Thyroid gland (tissue), 4 donors: Measurements from ENCODE around the gene JUN. TPM values are rescaled to one million over a fixed set of nuclear protein-coding genes. Genes with fewer than 3 reads are reported as not detected.
A peak's percentile ranks its signal among the peaks of the same experiment; 100 is the strongest.

ENCODE experiments used
- DNase-seq, 2 donors: peaks; one replicate each; pipeline ENCODE4 v3.0.0-alpha.2; 2019
- H3K27ac ChIP-seq, 3 donors: fragments of 200-600 bp; sonication (generic); 1 replicate in 2 of 3; 2 replicates in 1 of 3; pipeline ENCODE4 v1.5.1; 2016 to 2019; ENCODE audit warnings: mild to moderate bottlenecking in 1 of 3, moderate library complexity in 1 of 3
- H3K27me3 ChIP-seq: fragments of 200-600 bp; sonication (generic); one replicate; pipeline ENCODE4 v1.5.1; 2019
- H3K36me3 ChIP-seq, 2 donors: fragments of 200-600 bp; sonication (generic); one replicate each; pipeline ENCODE4 v1.5.1; 2016 to 2019
- H3K4me1 ChIP-seq, 2 donors: fragments of 200-600 bp; sonication (generic); one replicate each; pipeline ENCODE4 v1.5.1; 2017 to 2019
- H3K4me3 ChIP-seq, 3 donors: fragments of 200-600 bp; sonication (generic); replicated peaks in 1 of 3; 1 replicate in 2 of 3; 2 replicates in 1 of 3; pipeline ENCODE4 v1.5.1; 2016; ENCODE audit warnings: mild to moderate bottlenecking in 1 of 3
- H3K9me3 ChIP-seq: fragments of 200-600 bp; sonication (generic); one replicate; pipeline ENCODE4 v1.5.1; 2017
- POLR2A ChIP-seq, 2 donors: fragments of 450-650 bp; IDR thresholded peaks; one replicate each; pipeline ENCODE4 v1.6.1; 2017; ENCODE audit warnings: antibody characterized with exemption in 2 of 2, mild to moderate bottlenecking in 2 of 2, moderate library complexity in 1 of 2
- WGBS, 2 donors: methylation state at CpG; one replicate each; pipeline ENCODE4 v1.1.5; 2017; 5-methylcytosine and 5-hydroxymethylcytosine counted together
- intact Hi-C: fragments of 100-400 bp; cut with DNase I; formaldehyde crosslinking; loops from one replicate; pipeline ENCODE4 v1.15.1; 2023
- total RNA-seq, 4 donors: library from RNA; depleted of rRNA; stranded (reverse); fragments of >200 nt; gene quantifications; one replicate each; pipeline ENCODE4 v1.2.3, GENCODE V29; 2016
- TF ChIP-seq, protein P1 (sequence below), 6 experiments: fragments of 200-600 bp in 3 of 6; fragments of 450-650 bp in 3 of 6; sonication (generic) in 3 of 6; IDR thresholded peaks; one replicate each; pipeline ENCODE4 v1.5.1; 2016 to 2019; ENCODE audit warnings: antibody characterized with exemption in 6 of 6, mild to moderate bottlenecking in 2 of 6, inconsistent platforms in 1 of 6, moderate library complexity in 1 of 6

Gene JUN
- total RNA-seq, 4 donors from 2014 or later, result 124 to 283 (median 133) TPM

DNA sequence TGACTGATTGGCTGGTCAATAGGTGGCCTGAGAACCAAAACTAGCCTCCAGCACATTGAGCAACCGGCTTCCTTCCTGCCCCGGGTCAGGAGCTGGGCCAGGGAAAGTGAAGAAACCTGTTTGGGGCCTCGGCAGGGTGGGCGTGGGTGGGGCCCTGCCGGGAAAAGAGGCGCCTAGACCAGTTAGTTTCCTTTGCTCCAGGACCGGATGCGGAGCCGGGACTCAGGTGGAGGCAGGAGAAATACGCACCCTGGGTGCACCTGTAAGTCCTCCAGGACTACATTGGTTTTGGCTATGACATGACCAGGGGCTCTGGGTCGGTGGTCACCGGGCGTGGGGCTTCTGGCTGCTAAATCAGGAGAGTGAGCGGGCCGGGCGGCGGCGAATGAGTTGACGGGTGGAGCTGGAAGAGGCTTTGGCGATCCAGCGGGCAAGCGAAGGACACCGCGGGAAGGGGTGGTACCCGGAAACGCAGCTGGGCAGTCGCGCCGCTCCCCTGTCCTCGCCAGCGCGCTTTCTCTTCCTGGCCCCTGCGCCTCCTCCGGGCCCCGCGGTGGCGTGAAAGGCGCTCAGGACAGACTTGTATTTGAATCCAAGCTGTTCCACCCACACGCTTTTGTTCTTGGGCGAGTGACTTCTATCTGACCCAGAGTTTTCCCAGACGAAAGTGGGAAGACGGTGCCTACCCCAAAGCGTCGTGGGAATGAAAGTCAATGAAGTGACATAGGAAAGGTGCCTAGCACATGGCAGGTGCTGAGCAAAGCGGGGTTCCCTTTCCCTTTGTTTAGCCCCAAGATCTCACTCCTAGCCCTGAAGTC, 30.6 kb upstream of the JUN start:
- Histone ChIP-seq H3K27me3 (no peaks in the 10 kb centered on the region), H3K36me3 (no peaks in the 10 kb centered on the region), H3K9me3 (no peaks in the 10 kb centered on the region), H3K4me3 (peak overlapping the region in 1 of 3 donors; percentile 68), H3K27ac (peak overlapping the region; percentile 72 to 93 (median 90)), H3K4me1 (peaks cover 11 to 32% of the 10 kb centered on the region in 2 donors)
- no peak for TF ChIP-seq POLR2A (IDR thresholded peaks at IDR 0.05)
- 59 to 65% methylated on average over 34 to 44 of the region's 45 CpGs for WGBS, 2 donors
- peak; percentile 38 to 41 for DNase-seq
- intact Hi-C loops, result no loop called here

DNA sequence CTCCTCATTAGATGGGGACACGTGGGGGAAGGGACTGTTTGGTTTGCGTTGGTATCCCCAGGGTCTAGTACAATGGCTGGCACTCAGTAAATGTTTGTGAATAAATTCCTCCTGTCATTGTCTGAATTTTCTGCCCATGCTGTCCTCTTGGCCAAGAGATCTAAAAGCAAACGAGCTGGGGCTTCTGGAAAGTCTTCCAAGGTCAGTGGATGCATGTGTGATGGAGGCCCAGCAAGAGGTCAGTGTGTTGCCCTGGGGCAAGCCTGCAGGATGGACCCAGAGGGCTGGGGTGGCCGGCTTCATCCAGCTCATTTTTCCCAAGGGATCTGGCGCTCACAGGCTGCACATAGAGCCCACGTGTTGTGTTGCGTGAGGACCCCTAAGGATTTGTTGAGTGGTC, 30.0 kb upstream of the JUN start:
- intact Hi-C loops, result no loop called here
- Histone ChIP-seq H3K4me3 (no peak overlapping the region), H3K36me3 (no peaks in the 10 kb centered on the region), H3K27me3 (no peaks in the 10 kb centered on the region), H3K27ac (peak overlapping the region; percentile 72 to 93 (median 90)), H3K4me1 (peaks cover 13 to 36% of the 10 kb centered on the region in 2 donors), H3K9me3 (no peaks in the 10 kb centered on the region)
- TF ChIP-seq POLR2A (IDR thresholded peaks at IDR 0.05), result no peak
- TF ChIP-seq, protein P1, sequence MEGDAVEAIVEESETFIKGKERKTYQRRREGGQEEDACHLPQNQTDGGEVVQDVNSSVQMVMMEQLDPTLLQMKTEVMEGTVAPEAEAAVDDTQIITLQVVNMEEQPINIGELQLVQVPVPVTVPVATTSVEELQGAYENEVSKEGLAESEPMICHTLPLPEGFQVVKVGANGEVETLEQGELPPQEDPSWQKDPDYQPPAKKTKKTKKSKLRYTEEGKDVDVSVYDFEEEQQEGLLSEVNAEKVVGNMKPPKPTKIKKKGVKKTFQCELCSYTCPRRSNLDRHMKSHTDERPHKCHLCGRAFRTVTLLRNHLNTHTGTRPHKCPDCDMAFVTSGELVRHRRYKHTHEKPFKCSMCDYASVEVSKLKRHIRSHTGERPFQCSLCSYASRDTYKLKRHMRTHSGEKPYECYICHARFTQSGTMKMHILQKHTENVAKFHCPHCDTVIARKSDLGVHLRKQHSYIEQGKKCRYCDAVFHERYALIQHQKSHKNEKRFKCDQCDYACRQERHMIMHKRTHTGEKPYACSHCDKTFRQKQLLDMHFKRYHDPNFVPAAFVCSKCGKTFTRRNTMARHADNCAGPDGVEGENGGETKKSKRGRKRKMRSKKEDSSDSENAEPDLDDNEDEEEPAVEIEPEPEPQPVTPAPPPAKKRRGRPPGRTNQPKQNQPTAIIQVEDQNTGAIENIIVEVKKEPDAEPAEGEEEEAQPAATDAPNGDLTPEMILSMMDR (IDR thresholded peaks at IDR 0.05), result no peak
- DNase-seq, result peak in 1 of 2 donors; percentile 5
- WGBS, 2 donors, result 73 to 83% methylated on average over 5 to 7 of the region's 7 CpGs

DNA sequence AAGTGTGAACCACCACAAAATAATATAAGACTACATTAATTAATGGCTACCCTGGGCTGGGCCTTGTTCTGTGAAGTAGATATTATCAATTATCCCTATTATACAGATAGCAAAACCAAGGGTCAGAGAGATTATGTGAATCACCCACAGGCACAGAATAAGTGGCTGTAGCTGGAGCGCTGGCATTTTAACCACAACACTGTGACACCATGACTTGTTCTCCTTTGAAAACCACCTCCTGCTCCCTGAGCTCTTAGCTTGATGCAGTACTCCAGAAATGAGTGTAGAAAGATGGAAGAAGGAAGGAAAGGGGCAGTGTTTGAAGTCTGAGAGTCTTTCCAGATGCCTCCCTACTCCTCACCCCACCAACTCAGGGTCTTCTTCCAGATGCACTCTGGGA, 29.5 kb upstream of the JUN start:
- peak overlapping the region in 1 of 3 donors; percentile 93 for H3K27ac ChIP-seq
- no peaks in the 10 kb centered on the region for H3K9me3 ChIP-seq
- no peak for TF ChIP-seq POLR2A (IDR thresholded peaks at IDR 0.05)
- TF ChIP-seq, protein P1 (IDR thresholded peaks at IDR 0.05), result no peak
- 86 to 88% methylated on average over 1 of the region's 1 CpG for WGBS, 2 donors
- intact Hi-C loops, result no loop called here
- no peaks in the 10 kb centered on the region for H3K27me3 ChIP-seq
- peaks cover 13 to 36% of the 10 kb centered on the region in 2 donors for H3K4me1 ChIP-seq
- no peak overlapping the region for H3K4me3 ChIP-seq
- no peak for DNase-seq
- no peaks in the 10 kb centered on the region for H3K36me3 ChIP-seq

DNA sequence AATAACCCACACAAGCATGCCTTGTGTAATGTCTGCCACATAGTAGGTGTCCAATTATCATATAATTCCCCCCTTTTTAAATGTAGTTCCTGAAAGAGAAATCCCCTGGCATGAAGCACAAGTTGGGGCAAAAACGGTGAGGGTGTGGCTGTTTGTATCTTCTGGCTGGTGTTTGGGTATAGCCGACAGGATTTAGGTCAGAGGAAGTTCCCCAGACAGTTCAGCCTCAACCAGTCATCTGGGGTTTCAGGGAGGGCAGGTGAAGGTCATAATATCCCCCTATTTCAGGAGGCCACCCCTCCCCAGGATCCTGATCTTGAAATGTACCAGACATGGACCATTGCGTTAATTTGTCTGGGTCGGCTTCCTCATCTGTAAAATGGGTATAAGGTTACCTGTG, 29.1 kb upstream of the JUN start:
- DNase-seq, result no peak
- Histone ChIP-seq H3K27me3 (no peaks in the 10 kb centered on the region), H3K4me3 (no peak overlapping the region), H3K4me1 (peaks cover 13 to 36% of the 10 kb centered on the region in 2 donors), H3K36me3 (no peaks in the 10 kb centered on the region), H3K27ac (no peak overlapping the region), H3K9me3 (no peaks in the 10 kb centered on the region)
- WGBS, 2 donors, result 66 to 76% methylated on average over 4 of the region's 4 CpGs
- TF ChIP-seq POLR2A (IDR thresholded peaks at IDR 0.05), result no peak
- TF ChIP-seq, protein P1 (IDR thresholded peaks at IDR 0.05), result no peak
- intact Hi-C loops, result no loop called here

DNA sequence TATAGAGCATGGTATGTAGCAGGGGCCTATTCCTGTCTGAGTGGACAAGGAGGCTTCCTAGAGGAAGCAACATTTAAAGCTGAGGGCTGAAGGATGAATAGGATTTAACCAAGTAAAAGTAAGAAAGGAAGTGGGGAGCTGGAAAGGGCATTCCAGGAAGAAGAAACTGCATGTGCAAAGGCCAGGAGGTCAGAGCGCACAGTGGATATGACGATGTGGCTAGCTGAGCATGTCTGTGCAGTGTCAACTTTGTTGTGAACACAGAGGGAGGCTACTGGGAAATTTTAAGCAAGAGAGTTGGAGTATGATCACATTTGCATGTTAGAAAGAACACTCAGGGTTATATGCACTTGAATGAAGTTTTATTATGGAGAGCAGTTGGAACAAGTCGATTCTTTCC, 28.6 kb upstream of the JUN start:
- DNase-seq, result peak; percentile 6 to 32
- 61 to 69% methylated on average over 3 of the region's 3 CpGs for WGBS, 2 donors
- Histone ChIP-seq H3K9me3 (no peaks in the 10 kb centered on the region), H3K36me3 (no peaks in the 10 kb centered on the region), H3K27me3 (no peaks in the 10 kb centered on the region), H3K27ac (no peak overlapping the region), H3K4me3 (no peak overlapping the region), H3K4me1 (peaks cover 13 to 36% of the 10 kb centered on the region in 2 donors)
- TF ChIP-seq, protein P1 (IDR thresholded peaks at IDR 0.05), result no peak
- TF ChIP-seq POLR2A (IDR thresholded peaks at IDR 0.05), result no peak
- intact Hi-C loops, result no loop called here
